Activated CD8-positive, alpha-beta memory T cell treated with anti-CD3 and anti-CD28 coated beads, Interleukin-2, amount 50 U/mL, for 24 hours (primary cell): ENCODE measurements around the gene OR52I1.
A peak's percentile ranks its signal among the peaks of the same experiment; 100 is the strongest.

Source experiments
- DNase-seq: peaks from one replicate; pipeline ENCODE4 v3.0.0-alpha.2; 2020; ENCODE audit errors: extremely low read depth

OR52I1 gene

GRCh38 chr11:4611986-4612385 is 18.1 kb downstream of the OR52I1 start:
- DNase-seq = no peak

DNA sequence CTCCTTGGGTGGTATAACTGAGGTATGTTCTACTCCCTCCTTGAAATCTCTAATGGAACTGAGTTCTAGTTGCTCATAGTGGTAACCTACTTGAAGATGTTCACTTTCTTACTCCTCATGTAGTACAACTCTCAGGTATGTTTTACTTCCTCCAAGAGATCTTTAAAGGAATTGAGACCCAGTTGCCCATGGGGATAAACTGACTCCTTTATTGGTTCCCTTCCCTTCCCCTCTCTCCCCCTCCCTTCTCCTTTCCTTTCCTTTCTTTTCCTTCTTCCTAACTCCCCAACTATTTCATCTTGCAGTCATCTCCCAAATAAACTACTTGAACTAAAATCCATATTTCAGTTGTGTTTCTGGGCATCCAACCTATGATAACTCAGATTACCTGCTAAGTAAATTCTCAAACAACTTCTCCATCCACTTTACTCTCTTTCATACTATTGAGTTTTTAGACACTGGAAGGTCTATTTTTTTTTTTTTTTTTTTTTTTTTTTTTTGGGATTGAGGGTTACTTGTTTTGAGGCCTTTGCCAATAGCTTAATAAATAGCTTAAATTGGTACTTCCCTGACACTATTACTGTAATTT is 22.1 kb downstream of the OR52I1 start:
- DNase-seq = no peak

DNA sequence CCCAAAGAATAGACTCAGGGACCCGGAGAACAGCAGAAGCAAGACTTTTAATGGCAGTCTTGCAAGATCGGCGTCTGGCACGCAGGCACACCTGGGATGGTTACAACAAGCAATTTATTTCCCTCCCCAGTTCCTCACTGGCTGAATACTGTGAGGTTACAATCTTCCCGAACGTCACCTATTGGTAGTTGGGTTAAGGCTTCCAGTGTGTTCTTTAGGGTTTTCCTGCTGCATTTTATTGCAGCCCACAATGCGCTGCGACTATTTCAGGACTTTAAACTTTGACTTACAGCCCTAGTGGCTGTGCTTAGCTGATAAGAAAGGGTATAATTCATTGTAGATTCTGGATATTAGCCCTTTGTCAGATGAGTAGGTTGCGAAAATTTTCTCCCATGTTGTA is 25.7 kb downstream of the OR52I1 start:
- no peak for DNase-seq

DNA sequence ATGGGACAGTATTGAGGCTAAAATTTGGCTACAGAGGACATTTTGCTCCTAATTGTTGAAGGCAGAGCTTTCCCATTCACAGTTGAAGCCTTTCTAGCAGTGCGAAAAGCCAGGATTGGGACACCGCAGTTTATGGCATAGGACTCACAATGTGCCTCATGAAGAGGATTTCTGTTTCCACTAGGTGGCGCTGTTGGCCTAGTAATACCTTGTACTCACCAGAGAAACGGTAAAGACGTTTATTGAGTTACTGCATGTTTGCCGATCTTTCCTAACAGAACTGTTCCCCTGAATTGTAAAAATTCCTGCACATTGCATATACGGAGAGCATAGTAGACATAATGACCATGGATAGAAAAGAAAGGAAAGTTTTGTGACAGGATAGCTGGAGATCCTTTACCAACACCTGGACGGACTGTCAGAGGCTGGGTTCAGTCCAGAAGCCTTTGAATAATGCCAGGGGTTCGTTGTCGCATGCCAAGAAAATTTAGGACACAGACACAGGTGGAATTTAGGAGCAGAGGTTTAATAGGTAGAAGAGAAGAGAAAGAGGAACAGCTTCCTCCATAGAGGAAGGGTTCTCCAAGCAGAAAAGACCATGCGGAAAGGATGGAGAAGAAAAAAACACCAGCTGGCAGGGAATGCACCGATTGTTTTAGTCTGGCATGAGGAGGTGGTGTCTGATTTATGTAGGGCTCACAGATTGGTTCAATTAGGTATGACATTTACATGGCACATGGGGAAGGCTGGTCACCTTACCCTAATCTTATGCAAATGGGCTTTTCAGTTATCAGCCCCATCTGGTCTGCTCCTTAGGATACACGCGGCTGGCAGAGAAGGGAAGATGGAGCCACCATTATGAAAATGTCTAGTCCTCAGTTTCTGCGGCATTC is 32.6 kb downstream of the OR52I1 start:
- no peak for DNase-seq

- DNase-seq = no peak
Observed at GRCh38 chr11:4636136-4636535, 42.3 kb downstream of the OR52I1 start.

DNA sequence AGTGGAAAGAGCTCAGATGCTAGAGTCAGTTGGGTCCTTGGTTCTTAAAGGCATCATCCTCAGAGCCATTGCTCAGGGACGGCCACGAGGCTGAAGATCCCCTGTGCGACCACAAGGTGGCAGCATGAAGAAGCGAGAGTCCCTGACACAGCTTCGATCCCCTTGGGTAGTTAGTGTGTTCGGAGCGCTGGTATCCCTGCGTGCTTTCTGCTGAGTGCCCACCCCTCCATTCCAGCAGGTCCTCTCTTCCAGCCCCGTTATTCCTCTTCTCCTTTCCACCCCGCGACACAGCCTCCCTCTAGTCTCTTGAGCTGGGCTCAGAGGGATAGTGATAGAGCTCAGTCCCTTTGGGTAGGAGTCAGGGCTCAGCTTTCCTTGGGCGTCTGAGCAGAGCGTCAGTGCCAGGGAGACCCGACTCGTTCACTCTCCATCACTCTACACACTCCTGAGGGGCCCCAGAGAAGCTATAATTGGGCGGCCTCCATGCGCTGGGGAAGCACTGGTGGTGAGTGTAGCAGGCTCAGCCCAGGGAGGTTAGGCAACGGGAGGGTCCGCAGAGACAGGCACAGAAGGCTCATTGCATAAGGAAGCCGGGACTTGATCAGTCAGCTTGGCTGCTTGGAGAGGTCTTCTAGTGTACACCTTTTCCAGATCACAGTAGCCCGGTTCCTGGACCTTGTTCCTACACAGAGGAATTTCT is 43.3 kb downstream of the OR52I1 start, which contains the start of gene OR51D1:
Gene OR51D1, plus strand, starts transcription at position 516 of the 700 bp plus-strand sequence. CDS start 2,314 bp downstream, outside the sequence.
- DNase-seq = peak; percentile 34

GRCh38 chr11:4637662-4638047 is 43.8 kb downstream of the OR52I1 start:
- DNase-seq = no peak

DNA sequence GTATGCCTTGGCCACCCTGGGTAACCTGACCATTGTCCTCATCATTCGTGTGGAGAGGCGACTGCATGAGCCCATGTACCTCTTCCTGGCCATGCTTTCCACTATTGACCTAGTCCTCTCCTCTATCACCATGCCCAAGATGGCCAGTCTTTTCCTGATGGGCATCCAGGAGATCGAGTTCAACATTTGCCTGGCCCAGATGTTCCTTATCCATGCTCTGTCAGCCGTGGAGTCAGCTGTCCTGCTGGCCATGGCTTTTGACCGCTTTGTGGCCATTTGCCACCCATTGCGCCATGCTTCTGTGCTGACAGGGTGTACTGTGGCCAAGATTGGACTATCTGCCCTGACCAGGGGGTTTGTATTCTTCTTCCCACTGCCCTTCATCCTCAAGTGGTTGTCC is 46.1 kb downstream of the OR52I1 start:
- DNase-seq = no peak

- DNase-seq = no peak
Observed at GRCh38 chr11:4641501-4641900, 47.7 kb downstream of the OR52I1 start.

DNA sequence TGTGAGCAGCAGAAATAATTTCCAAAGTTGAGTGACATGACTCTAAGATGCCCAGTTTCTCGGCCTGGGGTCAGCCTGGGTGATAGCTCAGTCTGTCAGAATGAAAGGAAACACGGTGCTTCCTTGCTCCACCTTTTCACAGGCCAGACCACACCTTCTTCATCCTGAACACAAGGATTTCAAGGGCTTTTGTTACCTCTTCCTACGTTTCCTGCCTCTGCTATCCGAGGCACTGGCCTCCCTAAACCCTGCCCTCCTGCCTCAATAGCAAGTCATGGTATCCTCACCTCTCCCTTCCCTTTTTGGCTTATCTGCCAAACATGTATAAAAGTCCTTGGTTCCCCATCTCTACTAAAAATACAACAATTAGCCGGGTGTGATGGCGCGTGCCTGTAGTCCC is 48.2 kb downstream of the OR52I1 start:
- no peak for DNase-seq

DNA sequence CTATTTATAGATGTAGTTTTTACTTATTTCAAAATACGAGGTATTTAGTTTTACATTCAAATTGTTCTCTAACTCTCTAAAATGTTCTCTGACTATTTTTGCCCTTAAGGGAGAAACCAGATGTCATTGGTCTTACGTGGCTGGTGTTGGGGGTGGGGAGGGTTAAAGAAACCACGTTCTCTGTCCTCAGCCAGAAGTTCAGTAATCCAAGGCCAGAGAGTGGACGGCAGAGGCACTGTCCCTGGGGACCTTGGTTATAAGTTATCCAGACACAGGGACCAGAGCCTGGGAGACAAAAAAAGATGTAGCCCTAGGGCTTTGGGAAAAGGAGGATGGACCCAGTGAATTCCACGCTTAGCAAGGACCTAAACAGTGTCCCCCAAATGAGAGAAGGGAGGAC is 49.2 kb downstream of the OR52I1 start:
- DNase-seq = no peak

DNA sequence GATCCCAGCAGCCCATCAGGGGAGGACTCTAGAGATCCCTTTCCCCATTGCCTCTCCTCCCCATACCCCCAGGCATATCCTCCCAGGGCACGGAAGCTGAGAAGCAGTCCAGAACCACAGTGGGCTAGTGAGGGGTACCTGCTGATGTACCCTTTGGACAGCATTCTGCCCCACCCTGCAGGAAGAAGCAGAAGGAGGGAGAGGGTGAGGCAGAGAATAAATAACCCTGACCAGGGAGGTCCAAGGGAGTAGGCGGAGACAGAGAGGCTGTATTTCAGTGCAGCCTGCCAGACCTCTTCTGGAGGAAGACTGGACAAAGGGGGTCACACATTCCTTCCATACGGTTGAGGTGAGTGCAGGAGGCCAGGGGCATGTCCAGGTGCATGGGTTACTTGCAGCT is 49.8 kb downstream of the OR52I1 start, which contains the start of gene OR51E1:
Gene OR51E1, plus strand, starts transcription at position 301 of the 400 bp plus-strand sequence. CDS start 8,545 bp downstream, outside the sequence.
- no peak for DNase-seq

GRCh38 chr11:4644233-4644632 is 50.4 kb downstream of the OR52I1 start:
- DNase-seq = no peak
